ENCODE data around the gene IQCN.

- TF ChIP-seq CTCF (IDR thresholded peaks at IDR 0.05) (no peak), POLR2A (IDR thresholded peaks at IDR 0.05) (no peak)
Measured at GRCh38 chr19:18257503-18258470, 16.5 kb downstream of the IQCN start.

Measured in esophagus squamous epithelium (tissue), 4 donors.